Upper lobe of right lung (tissue), 1 donor: Measurements from ENCODE around the gene SCAANT1. TPM values are rescaled to one million over a fixed set of nuclear protein-coding genes. Genes with fewer than 3 reads are reported as not detected.
A peak's percentile ranks its signal among the peaks of the same experiment; 100 is the strongest.

Source experiments
- ATAC-seq: fragments of 200-7000 bp; cut with Tn5 transposase; one replicate; pipeline ENCODE4 v1.9.1; 2020; ENCODE audit warnings: mild to moderate bottlenecking, moderate library complexity
- DNase-seq: peaks from one replicate; pipeline ENCODE4 v3.0.0-alpha.2; 2020
- H3K27ac ChIP-seq: fragments of 200-600 bp; one replicate; pipeline ENCODE4 v1.8.0; 2022
- H3K27me3 ChIP-seq: fragments of 200-600 bp; one replicate; pipeline ENCODE4 v1.8.0; 2022; ENCODE audit warnings: mild to moderate bottlenecking
- H3K36me3 ChIP-seq: fragments of 200-600 bp; one replicate; pipeline ENCODE4 v1.8.0; 2022
- H3K4me1 ChIP-seq: fragments of 200-600 bp; one replicate; pipeline ENCODE4 v1.8.0; 2022
- H3K4me3 ChIP-seq: fragments of 200-600 bp; one replicate; pipeline ENCODE4 v1.8.0; 2022; ENCODE audit warnings: mild to moderate bottlenecking
- H3K9me3 ChIP-seq: fragments of 200-600 bp; one replicate; pipeline ENCODE4 v1.8.0; 2022
- CTCF ChIP-seq: fragments of 200-600 bp; IDR thresholded peaks from one replicate; pipeline ENCODE4 v1.8.0; 2022; ENCODE audit warnings: antibody characterized with exemption
- intact Hi-C: fragments of 100-400 bp; cut with DNase I; formaldehyde crosslinking; loops from one replicate; pipeline ENCODE4 v1.11.0; 2022
- total RNA-seq: library from RNA; stranded (reverse); fragmentation: NEBNext Ultra II Directional; extraction: Animal tissue kit (Norgen Biotek cat#: 25700); gene quantifications from one replicate; pipeline ENCODE4 v1.2.1, GENCODE V29; 2021
- donor health status: DM: no; HTN: yes; CAD: no; lungs with severe emphysema.

SCAANT1 gene
- total RNA-seq, 1 donor from 2014 or later = not detected

GRCh38 chr3:63892773-63893352 is 19.3 kb downstream of the SCAANT1 start:
- Histone ChIP-seq H3K9me3 (no peaks in the 10 kb centered on the region), H3K27ac (no peak overlapping the region), H3K4me3 (no peak overlapping the region), H3K4me1 (peaks cover 9% of the 10 kb centered on the region), H3K36me3 (no peaks in the 10 kb centered on the region), H3K27me3 (no peaks in the 10 kb centered on the region)
- ATAC-seq (no peak), DNase-seq (no peak)
- intact Hi-C loops = no loop called here
- no peak for TF ChIP-seq CTCF

- Histone ChIP-seq H3K27me3 (no peaks in the 10 kb centered on the region), H3K4me1 (peaks cover 10% of the 10 kb centered on the region), H3K9me3 (no peaks in the 10 kb centered on the region), H3K36me3 (no peaks in the 10 kb centered on the region), H3K27ac (no peak overlapping the region), H3K4me3 (no peak overlapping the region)
- ATAC-seq (no peak), DNase-seq (no peak)
- no peak for TF ChIP-seq CTCF
- intact Hi-C loops = no loop called here
Observed at GRCh38 chr3:63891518-63891917, 20.7 kb downstream of the SCAANT1 start.

- DNase-seq (no peak), ATAC-seq (peak; percentile 65)
- intact Hi-C loops = no loop called here
- H3K4me1 ChIP-seq = peaks cover 15% of the 10 kb centered on the region
- no peak for TF ChIP-seq CTCF
- no peaks in the 10 kb centered on the region for H3K36me3 ChIP-seq
- H3K27me3 ChIP-seq = no peaks in the 10 kb centered on the region
- no peak overlapping the region for H3K27ac ChIP-seq
- no peak overlapping the region for H3K4me3 ChIP-seq
- H3K9me3 ChIP-seq = no peaks in the 10 kb centered on the region
Observed at GRCh38 chr3:63886858-63887257, 25.3 kb downstream of the SCAANT1 start.

- no peak for DNase-seq
- Histone ChIP-seq H3K4me1 (peaks cover under 1% of the 10 kb centered on the region), H3K9me3 (no peaks in the 10 kb centered on the region), H3K27ac (no peak overlapping the region), H3K4me3 (no peak overlapping the region), H3K27me3 (no peaks in the 10 kb centered on the region), H3K36me3 (no peaks in the 10 kb centered on the region)
- intact Hi-C loops = no loop called here
- no peak for ATAC-seq
- no peak for TF ChIP-seq CTCF
Observed at GRCh38 chr3:63880653-63881052, 31.5 kb downstream of the SCAANT1 start.

- intact Hi-C loops = no loop called here
- Histone ChIP-seq H3K4me3 (no peak overlapping the region), H3K36me3 (no peaks in the 10 kb centered on the region), H3K27me3 (no peaks in the 10 kb centered on the region), H3K27ac (no peak overlapping the region), H3K4me1 (no peaks in the 10 kb centered on the region), H3K9me3 (no peaks in the 10 kb centered on the region)
- DNase-seq (no peak), ATAC-seq (no peak)
- no peak for TF ChIP-seq CTCF
Observed at GRCh38 chr3:63878394-63879060, 33.7 kb downstream of the SCAANT1 start.
